Lower lobe of right lung (tissue), 2 donors: ENCODE data around the gene STK24. TPM values are rescaled to one million over a fixed set of nuclear protein-coding genes. Genes with fewer than 3 reads are reported as not detected.

Experiments used
- ATAC-seq, 2 donors: fragments of 200-7000 bp; cut with Tn5 transposase; one replicate each; pipeline ENCODE4 v1.9.1; 2020 to 2022; ENCODE audit warnings: mild to moderate bottlenecking in 2 of 2, moderate library complexity in 2 of 2
- DNase-seq: peaks from one replicate; pipeline ENCODE4 v3.0.0-alpha.2; 2020
- H3K27ac ChIP-seq: fragments of 200-600 bp; one replicate; pipeline ENCODE4 v1.8.0; 2022
- H3K27me3 ChIP-seq: fragments of 200-600 bp; one replicate; pipeline ENCODE4 v1.8.0; 2022; ENCODE audit warnings: low read depth
- H3K36me3 ChIP-seq: fragments of 200-600 bp; one replicate; pipeline ENCODE4 v1.8.0; 2022; ENCODE audit warnings: mild to moderate bottlenecking
- H3K4me1 ChIP-seq: fragments of 200-600 bp; one replicate; pipeline ENCODE4 v1.8.0; 2022
- H3K4me3 ChIP-seq: fragments of 200-600 bp; one replicate; pipeline ENCODE4 v1.8.0; 2022; ENCODE audit warnings: mild to moderate bottlenecking
- H3K9me3 ChIP-seq: fragments of 200-600 bp; one replicate; pipeline ENCODE4 v1.8.0; 2022
- intact Hi-C: fragments of 100-400 bp; cut with DNase I; formaldehyde crosslinking; loops from one replicate; pipeline ENCODE4 v1.11.0; 2022
- total RNA-seq: library from RNA; stranded (reverse); fragmentation: NEBNext Ultra II Directional; extraction: Animal tissue kit (Norgen Biotek cat#: 25700); gene quantifications from one replicate; pipeline ENCODE4 v1.2.1, GENCODE V29; 2021
- TF ChIP-seq, protein P1 (sequence below): fragments of 200-600 bp; IDR thresholded peaks from one replicate; pipeline ENCODE4 v1.8.0; 2022; ENCODE audit warnings: antibody characterized with exemption, mild to moderate bottlenecking
- donor health status: DM: no; HTN: yes; CAD: no; lungs with severe emphysema.

The STK24 gene
- total RNA-seq, 1 donor from 2014 or later = 94.5 TPM

DNA sequence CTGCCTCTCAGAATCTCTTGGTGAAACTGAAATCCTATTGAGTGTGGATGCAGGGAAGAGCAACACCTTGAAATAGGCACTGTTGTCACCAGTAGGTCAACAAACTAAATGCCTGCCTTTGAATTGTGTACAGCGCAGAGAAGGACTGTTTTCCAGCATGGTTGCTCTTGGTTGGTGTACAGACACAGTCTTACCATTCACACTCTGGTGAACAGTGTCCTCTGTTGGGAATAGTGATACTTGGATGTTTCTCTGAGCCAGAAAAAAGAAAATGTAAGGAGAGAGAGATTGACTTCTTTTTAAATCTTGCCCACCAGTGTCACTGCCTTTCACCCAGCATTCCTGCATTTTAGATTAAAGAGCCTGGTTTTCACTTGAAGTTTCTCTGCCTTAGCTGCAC lies 179.7 kb downstream of the STK24 start:
- DNase-seq = no peak
- no peak overlapping the region for H3K4me3 ChIP-seq
- H3K36me3 ChIP-seq = peaks cover 30% of the 10 kb centered on the region
- peak in 1 of 2 donors; percentile 26 for ATAC-seq
- no peaks in the 10 kb centered on the region for H3K4me1 ChIP-seq
- no peaks in the 10 kb centered on the region for H3K27me3 ChIP-seq
- no peak overlapping the region for H3K27ac ChIP-seq
- H3K9me3 ChIP-seq = no peaks in the 10 kb centered on the region
- TF ChIP-seq, protein P1, sequence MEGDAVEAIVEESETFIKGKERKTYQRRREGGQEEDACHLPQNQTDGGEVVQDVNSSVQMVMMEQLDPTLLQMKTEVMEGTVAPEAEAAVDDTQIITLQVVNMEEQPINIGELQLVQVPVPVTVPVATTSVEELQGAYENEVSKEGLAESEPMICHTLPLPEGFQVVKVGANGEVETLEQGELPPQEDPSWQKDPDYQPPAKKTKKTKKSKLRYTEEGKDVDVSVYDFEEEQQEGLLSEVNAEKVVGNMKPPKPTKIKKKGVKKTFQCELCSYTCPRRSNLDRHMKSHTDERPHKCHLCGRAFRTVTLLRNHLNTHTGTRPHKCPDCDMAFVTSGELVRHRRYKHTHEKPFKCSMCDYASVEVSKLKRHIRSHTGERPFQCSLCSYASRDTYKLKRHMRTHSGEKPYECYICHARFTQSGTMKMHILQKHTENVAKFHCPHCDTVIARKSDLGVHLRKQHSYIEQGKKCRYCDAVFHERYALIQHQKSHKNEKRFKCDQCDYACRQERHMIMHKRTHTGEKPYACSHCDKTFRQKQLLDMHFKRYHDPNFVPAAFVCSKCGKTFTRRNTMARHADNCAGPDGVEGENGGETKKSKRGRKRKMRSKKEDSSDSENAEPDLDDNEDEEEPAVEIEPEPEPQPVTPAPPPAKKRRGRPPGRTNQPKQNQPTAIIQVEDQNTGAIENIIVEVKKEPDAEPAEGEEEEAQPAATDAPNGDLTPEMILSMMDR = peak; percentile 11
- intact Hi-C loops = no loop called here

DNA sequence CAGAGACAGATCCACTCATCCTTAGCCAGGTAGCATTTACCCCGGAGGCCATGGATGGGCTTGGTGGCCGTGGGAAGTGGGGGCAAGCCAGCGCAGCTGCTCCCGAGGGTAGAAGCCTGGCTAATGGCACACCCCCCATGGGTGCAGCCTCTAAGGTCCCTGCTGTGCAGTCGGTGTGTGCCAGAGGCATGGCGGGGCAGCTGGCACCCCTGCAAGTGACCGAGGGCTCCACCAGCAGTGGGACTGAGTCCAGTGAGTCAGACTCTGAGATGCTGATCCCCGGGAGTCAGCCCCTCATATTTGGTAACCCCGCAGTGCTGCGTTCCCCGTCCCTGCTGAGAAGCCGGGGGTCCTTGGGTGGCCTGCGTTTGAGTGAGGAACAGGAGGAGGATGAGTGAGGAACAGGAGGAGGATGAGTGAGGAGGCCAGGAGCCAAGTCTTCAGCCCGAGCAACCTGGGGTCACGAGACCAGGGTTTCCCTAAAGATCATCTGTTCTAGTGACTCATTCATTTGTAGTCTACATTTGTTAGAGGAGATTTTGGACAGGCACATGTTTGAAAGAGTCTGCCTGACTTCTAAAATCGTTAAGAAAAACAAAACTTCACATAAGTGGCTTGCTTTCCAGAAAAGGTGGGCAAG lies 180.7 kb downstream of the STK24 start:
- Histone ChIP-seq H3K4me1 (no peaks in the 10 kb centered on the region), H3K27me3 (no peaks in the 10 kb centered on the region), H3K27ac (no peak overlapping the region), H3K4me3 (no peak overlapping the region), H3K9me3 (no peaks in the 10 kb centered on the region), H3K36me3 (peaks cover 35% of the 10 kb centered on the region)
- intact Hi-C loops = no loop called here
- ATAC-seq (no peak), DNase-seq (no peak)
- TF ChIP-seq, protein P1 = no peak

Other genes with a start within 250 kb of the STK24 start
- gene SLC15A1, start 175.6 kb upstream of the STK24 start, total RNA-seq = not detected